ENCODE results near the gene OR2T12.
"Not testable (repeated sequence)": the region's sequence is repeated elsewhere in the genome, so short reads cannot be mapped to it uniquely, and the experiment has no call there.

OR2T12 gene

GRCh38 chr1:248277876-248278275 lies 25.3 kb downstream of the OR2T12 start, which contains the start of gene OR2T33:
Gene OR2T33, minus strand, starts transcription at chr1:248277976. Its CDS starts 4,162 bp downstream, at chr1:248273814.
- no peak within 1 kb of the TSS for H3K27ac ChIP-seq
- no peak within 1 kb of the TSS for H3K4me3 ChIP-seq
- H3K9me3 ChIP-seq (ENCODE audit: low read depth, low read length) = no peaks in the 10 kb centered on the region
- TF ChIP-seq POLR2AphosphoS5 (IDR thresholded peaks at IDR 0.05; ENCODE audit: borderline replicate concordance, low read depth, low read length) = no peak
- TF ChIP-seq EZH2 (IDR thresholded peaks at IDR 0.05) = no peak
- no peak for TF ChIP-seq FOXP2 (optimal IDR thresholded peaks at IDR 0.05; ENCODE audit: control extremely low read depth, extremely low read length, insufficient read depth)
- no peak for DNase-seq (ENCODE audit: low read depth, low spot score)
- H3K9ac ChIP-seq (ENCODE audit: insufficient read length) = no peak within 1 kb of the TSS
- no peaks in the 10 kb centered on the region for H3K36me3 ChIP-seq (ENCODE audit: insufficient read depth, low read length)

DNA sequence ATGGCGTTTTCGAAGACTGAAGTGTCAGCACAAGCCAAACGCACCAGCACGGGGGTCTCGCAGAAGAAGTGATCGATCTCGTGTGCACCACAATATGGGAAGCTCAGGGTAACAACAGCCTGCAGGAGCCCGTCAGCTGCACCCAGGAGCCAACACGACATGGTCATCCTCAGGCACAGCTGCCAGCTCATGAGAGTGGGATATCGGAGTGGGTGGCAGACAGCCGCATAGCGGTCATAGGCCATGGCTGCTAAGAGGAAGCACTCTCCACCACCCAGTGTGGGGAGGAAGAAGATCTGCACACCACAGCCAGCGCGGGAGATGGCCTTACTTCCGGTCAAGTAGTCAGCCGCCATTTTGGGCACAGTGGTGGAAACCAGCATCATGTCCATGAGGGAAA lies 30.0 kb downstream of the OR2T12 start:
- H3K9ac ChIP-seq (ENCODE audit: insufficient read length); H3K36me3 ChIP-seq (ENCODE audit: insufficient read depth, low read length): not testable (repeated sequence)

GRCh38 chr1:248268178-248268577 lies 35.0 kb downstream of the OR2T12 start:
- DNase-seq (ENCODE audit: low read depth, low spot score) = no peak
- H3K4me3 ChIP-seq = no peak overlapping the region
- H3K36me3 ChIP-seq (ENCODE audit: insufficient read depth, low read length) = no peaks in the 10 kb centered on the region
- H3K27ac ChIP-seq = no peak overlapping the region
- H3K9ac ChIP-seq (ENCODE audit: insufficient read length) = no peak overlapping the region
- TF ChIP-seq POLR2AphosphoS5 (IDR thresholded peaks at IDR 0.05; ENCODE audit: borderline replicate concordance, low read depth, low read length) (no peak), EZH2 (IDR thresholded peaks at IDR 0.05) (no peak), FOXP2 (optimal IDR thresholded peaks at IDR 0.05; ENCODE audit: control extremely low read depth, extremely low read length, insufficient read depth) (no peak)
- H3K9me3 ChIP-seq (ENCODE audit: low read depth, low read length) = no peaks in the 10 kb centered on the region

More for the DNA sequence above, 30.0 kb downstream of the OR2T12 start:
- H3K4me3 ChIP-seq; DNase-seq (ENCODE audit: low read depth, low spot score); H3K9me3 ChIP-seq (ENCODE audit: low read depth, low read length); H3K27ac ChIP-seq: not testable (repeated sequence)

- H3K36me3 ChIP-seq (ENCODE audit: insufficient read depth, low read length); DNase-seq (ENCODE audit: low read depth, low spot score); H3K4me3 ChIP-seq; H3K9ac ChIP-seq (ENCODE audit: insufficient read length); H3K27ac ChIP-seq; H3K9me3 ChIP-seq (ENCODE audit: low read depth, low read length): not testable (repeated sequence)
These were observed 43.9 kb downstream of the OR2T12 start for GRCh38 chr1:248259309-248259708.

GRCh38 chr1:248243204-248243603 lies 60.0 kb downstream of the OR2T12 start:
- peak overlapping the region; percentile 66 for H3K4me3 ChIP-seq
- DNase-seq (ENCODE audit: low read depth, low spot score) = peak; percentile 10
- no peak overlapping the region for H3K9ac ChIP-seq (ENCODE audit: insufficient read length)
- TF ChIP-seq EZH2 (IDR thresholded peaks at IDR 0.05) (no peak), FOXP2 (optimal IDR thresholded peaks at IDR 0.05; ENCODE audit: control extremely low read depth, extremely low read length, insufficient read depth) (no peak), POLR2AphosphoS5 (IDR thresholded peaks at IDR 0.05; ENCODE audit: borderline replicate concordance, low read depth, low read length) (no peak)
- H3K36me3 ChIP-seq (ENCODE audit: insufficient read depth, low read length) = no peaks in the 10 kb centered on the region
- H3K27ac ChIP-seq = no peak overlapping the region
- H3K9me3 ChIP-seq (ENCODE audit: low read depth, low read length) = no peaks in the 10 kb centered on the region
